Fibroblast of peridontal ligament (primary cell): ENCODE measurements around the gene CAND2.
A peak's percentile ranks its signal among the peaks of the same experiment; 100 is the strongest.
"Not testable (repeated sequence)": the region's sequence is repeated elsewhere in the genome, so short reads cannot be mapped to it uniquely, and the experiment has no call there.

ENCODE experiments used
- DNase-seq: peaks from one replicate; pipeline ENCODE4 v3.0.0-alpha.2; 2010; ENCODE audit errors: extremely low read depth

CAND2 gene

DNA sequence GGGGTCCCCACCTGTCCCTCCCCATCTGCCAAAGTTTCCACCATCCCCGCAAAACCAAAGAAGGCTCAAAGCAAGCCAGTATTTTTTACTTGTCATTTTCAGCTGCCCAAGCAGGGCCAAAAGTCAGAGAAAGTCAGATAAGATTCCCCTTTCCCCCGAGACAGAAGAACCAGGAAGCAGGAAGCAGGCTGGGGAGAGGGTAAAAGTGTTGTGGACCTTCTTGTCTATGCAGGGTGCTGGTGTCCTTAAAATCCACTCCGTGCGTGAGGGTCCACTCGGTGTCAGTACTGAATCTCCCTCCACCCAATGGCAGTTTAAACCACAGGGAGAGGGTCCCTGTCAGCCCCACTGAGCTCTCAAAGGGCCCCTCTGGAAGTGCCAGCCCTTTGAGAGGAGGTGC is 65.1 kb downstream of the CAND2 start:
- DNase-seq, result no peak

DNA sequence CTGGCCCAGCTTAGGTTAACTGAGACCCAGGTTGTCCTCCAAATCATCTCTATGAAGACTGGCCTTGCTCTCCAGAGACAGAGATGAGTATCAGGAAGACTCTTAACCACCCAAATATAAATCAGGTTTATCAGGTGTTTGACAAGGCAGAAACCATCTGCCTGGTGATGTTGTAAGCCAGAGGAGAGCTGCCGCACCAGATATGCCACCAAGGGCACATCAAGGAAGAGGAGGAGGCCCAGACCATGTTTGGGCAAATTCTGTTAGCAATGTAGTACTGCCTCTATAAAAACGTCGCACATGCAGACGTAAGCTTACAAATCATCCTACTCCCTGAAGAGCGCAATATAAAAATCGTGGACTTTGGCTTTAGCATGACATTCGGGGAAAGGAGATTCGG is 65.9 kb downstream of the CAND2 start:
- no peak for DNase-seq

DNA sequence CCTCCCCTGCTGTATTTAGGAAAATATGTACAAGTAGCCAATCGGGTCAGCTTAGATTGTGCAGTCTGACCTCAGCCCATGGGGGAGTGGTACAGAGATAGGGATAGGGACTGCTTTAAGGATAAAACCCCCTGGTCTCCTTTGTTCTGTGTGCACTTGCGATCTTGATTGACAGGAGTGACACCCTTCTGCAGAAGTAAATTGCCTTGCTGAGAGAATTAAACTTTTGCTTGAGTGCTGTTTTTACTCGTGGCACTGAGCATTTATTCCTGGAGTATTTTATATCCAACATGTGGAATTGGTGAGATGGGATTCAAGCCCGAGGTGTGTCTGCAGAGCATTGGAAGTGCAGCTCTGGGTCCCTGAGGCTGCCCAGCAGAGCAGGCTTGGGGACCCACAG is 68.8 kb downstream of the CAND2 start:
- DNase-seq, result no peak

DNA sequence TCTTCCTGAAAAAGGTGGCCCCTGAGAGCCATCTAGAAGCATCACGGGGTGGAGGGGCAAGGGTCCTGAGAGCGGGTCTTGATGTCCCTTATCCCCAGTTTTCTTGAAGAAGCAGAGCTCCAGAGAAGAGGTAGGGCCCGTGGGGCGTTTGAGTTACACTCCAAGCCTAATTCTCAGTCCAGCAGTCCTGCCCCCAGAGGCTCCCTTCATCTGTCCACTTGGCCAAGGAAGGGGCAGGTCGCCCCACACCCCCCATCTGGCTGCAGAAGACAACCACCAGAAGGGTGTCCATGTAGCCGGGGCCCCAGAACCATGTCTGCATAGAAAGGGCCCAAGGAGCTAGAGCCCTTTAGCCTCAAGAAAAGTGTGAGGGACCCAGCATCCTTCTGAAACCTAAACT is 70.4 kb downstream of the CAND2 start:
- no peak for DNase-seq

DNA sequence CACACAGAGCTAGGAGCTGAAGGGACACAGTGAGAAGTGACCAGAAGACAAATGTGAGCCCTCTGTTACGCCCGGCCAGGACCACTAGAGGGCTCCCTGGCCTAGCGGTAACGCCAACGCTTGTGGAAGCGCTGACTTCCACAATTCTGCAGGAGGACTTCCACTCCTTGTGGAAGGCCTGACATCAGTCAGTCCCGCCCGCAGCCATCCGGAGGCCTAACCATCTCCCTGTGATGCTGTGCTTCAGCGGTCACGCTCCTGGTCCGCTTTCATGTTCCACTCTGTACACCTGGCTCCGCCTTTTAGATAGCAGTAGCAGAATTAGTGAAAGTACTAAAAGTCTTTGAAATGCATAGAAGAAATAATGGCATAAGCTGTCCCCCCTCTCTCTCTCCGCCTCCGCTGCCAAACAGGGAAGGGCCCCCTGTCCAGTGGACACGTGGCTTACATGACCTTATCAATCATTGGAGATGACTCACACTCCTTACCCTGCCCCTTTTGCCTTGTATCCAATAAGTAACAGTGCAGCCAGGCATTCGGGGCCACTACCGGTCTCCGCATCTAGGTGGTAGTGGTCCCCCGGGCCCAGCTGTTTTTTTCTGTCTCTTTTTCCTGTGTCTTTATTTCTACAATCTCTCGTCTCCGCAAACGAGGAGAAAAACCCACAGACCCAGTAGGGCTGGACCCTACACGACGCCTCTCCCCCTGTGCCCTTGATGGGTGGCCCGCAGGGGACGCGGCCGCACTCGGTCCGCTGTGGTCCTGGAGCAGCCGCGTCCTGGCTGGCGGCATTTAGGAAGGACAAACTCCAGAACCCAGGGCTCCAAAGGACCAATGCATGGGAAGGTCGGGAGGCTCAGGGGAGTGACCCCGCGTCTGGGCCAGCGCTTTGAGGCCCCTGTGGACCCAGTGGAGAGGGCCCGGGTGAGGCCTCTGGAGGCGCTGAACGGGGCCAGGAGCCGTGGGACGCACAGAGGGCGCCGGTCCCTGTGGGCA is 71.9 kb downstream of the CAND2 start:
- peak; percentile 80 for DNase-seq

DNA sequence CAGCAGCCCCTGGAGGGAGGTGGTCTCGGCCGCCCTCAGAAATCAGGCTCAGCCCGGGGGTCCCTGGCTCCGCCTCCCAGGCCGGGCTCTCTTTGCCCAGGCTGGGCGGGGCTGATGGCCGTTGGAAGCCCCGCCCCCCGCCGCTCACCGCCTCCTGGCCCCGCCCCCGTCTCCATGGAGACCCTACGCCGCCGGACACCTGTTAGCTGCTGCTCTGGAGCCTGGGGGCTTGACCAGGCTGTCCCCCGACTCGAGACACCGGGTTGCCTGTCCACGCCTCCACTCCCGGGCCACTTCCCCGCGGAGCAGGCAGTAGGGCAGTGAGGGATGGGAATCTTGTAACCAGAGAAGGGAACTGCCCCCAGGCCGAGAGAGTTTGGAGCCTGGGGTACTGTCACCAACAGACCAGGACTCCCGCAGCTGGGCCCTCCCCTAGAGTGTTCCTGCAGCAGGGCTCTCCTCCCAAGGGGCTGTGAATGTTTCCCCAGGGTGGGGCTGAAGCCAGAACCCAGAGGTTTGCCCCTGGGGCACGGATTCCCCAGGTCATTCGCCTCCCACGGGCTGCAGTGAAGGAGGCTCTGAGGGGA is 72.6 kb downstream of the CAND2 start:
- DNase-seq, result no peak

DNA sequence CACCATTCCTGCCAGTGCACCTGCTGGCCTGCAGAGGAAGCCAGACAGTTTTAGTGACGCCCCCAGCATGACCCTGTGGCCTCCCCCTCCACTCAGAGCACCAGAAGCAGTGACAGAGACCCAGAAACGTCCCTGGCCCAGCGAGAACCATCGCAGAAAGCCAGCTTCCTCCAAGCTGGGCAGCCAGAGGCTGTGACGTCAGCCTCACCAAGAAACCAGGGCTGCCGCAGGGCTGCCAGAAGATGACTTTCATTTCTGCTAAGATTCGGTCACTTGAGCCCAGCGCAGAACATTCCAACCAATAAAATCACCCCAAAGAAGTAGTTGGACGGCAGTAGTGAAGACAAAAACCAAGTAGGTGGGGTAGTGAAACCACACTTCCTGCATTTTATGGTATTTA is 74.5 kb downstream of the CAND2 start:
- DNase-seq, result no peak

DNA sequence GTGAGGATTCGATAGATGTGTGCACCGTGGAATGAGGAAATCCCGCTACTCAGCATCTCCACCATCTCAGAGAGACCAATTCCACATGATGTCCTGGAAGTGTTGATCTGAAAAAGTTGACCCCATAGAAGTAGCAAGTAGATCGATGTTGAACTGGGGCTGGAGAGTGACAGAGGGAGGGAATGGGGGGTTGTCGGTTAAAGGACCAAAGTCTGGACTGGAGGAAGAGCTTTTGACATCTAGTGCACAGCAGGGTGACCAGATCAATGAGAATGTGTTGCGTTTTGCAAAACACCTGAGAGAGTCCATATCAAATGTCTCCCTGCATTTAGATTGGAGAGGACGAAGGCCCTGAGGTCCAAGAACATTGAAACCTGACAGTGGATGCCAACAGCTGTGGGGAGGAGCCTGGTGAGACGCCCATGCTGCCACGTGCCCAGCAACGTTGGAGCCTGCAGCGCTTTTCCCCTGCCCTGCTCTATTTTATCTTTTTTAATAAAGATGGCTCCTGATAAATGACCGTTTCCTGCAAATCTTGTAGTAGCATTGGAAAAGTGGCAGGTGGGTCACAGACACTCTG is 75.0 kb downstream of the CAND2 start:
- DNase-seq, result no peak

DNA sequence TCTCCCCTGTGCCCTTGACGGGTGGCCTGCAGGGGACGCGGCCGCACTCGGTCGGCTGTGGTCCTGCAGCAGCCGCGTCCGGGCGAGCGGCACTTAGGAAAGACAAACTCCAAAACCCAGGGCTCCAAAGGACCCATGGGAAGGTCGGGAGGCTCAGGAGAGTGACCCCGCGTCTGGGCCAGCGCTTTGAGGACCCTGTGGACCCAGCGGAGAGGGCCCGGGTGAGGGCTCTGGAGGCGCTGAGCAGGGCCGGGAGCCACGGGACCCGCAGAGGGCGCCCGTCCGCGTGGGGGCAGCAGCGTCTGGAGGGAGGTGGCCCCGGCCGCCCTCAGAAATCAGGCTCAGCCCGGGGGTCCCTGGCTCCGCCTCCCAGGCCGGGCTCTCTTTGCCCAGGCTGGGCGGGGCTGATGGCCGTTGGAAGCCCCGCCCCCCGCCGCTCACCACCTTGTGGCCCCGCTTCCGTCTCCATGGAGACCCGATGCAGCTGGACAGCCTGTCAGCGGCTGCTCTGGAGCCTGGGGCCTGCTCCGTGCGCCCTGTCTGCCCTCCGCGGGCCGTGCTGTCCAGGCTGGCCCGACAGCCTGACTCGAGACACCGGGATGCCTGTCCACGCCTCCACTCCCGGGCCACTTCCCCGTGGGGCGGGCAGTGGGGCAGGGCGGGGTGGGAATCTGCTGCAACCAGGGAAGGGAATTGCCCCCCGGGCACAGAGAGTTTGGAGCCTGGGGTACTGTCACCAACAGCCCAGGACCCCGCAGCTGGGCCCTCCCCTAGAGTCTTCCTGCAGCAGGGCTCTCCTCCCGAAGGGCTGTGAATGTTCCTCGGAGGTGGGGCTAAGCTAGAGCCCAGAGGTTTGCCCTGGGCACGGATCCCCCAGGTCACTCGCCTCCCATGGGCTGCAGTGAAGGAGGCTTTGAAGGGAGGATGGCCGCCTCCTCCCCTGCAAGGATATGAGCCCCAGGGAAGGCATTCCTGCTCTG is 79.7 kb downstream of the CAND2 start:
- no peak for DNase-seq

DNA sequence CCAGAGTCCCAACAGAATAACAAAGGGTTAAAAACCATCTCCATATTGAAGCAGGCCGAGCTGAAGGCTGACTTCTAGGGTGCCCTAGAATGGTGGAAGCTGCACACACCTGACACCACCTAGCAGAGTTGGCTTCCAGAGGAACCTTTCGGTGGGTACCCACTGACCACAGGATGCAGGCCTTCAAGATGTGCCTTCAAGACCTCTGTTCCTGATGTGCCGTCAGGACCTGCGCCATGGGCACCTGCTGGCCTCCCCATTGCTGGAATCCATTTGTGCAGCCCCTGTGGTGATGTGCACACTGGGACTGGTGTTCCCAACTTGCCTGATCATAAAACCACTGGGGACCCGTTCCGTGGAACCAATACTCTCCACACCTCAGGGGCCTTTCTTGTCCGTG is 80.6 kb downstream of the CAND2 start:
- no peak for DNase-seq

DNA sequence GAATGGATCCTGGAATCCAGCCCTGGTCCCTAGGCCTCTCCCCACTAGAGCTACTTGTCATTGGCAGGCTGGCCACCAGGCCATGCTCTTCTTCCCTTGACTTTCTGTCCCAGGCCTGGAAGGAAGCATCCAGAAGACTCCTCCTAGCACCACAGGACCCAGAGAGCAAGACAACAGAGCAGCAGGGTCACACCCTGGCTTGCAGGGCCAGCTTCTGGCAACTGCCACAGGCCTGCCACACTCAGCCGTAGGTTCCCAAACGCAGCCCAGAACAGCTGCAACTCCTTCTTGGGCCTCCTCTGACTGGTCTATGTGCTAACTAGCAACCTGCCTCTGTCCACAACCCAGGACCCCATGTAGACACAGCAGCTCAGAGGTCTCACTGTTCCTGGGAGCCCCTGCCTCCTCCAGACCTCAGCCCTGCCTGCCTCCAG is 81.7 kb downstream of the CAND2 start:
- DNase-seq, result no peak

DNA sequence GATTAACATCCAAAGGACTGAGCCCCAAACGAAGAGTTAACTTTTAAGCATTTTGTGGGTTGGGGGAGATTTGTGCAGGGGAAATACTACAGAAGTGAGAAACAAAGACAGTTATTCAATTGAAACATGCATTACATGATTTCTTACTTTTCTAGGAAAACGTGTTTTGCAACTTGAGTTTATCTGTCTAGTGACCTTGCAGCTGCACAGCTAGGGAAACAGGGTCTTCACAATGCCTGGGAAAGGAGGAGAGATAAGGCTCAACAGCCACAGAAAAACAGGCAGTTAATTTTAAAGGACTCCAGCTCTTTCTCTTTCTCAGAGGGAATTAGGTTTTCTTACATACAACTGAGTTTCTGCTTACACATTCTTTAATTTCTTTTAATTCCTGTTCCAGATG is 82.3 kb downstream of the CAND2 start:
- not testable (repeated sequence) for DNase-seq

DNA sequence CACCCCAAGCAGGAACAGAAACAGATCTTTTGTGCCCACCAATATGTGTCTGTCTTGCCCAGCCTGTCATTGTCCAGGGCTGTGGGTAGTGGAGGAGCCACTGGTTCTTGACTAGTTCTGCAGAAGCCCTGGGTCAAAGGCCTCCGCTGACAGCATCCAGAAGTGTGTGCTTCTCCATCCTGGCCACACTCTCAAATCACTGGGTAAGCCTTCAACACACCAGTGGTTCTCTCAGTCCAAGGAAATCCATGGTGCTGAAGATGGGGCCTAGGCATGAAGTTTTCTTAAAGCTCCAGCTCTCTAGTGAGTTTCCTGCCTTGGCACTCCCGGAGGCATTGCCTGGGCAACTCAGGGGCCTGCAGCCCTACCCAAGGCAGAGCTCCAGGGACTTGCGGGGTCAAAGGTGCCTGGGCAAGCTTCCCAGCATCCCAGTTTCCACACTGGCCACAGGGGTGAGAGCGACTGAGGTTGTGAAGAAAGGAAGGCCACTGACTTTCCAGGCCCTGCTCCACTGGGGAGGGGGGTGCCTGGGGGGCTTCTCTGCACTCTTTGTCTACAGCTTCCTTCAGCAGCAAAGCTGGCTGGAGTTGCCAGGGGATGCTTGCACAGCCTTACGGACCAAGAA is 82.8 kb downstream of the CAND2 start:
- no peak for DNase-seq

DNA sequence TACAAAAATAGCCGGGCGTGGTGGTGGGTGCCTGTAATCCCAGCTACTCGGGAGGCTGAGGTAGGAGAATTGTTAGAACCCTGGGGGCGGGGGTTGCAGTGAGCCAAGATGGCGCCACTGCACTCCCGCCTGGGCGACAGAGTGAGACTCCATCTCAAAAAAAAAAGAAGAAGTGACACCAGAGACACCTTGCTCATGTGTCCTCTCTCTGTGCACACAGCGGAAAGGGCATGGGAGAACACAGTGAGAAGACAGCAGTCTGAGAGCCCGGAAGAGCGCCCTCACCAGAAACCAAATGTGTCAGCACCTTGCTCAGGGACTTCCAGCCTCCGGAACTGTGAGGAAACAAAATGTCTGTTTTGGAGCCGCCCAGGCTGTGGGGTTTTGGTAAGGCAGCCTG is 85.4 kb downstream of the CAND2 start:
- not testable (repeated sequence) for DNase-seq

DNA sequence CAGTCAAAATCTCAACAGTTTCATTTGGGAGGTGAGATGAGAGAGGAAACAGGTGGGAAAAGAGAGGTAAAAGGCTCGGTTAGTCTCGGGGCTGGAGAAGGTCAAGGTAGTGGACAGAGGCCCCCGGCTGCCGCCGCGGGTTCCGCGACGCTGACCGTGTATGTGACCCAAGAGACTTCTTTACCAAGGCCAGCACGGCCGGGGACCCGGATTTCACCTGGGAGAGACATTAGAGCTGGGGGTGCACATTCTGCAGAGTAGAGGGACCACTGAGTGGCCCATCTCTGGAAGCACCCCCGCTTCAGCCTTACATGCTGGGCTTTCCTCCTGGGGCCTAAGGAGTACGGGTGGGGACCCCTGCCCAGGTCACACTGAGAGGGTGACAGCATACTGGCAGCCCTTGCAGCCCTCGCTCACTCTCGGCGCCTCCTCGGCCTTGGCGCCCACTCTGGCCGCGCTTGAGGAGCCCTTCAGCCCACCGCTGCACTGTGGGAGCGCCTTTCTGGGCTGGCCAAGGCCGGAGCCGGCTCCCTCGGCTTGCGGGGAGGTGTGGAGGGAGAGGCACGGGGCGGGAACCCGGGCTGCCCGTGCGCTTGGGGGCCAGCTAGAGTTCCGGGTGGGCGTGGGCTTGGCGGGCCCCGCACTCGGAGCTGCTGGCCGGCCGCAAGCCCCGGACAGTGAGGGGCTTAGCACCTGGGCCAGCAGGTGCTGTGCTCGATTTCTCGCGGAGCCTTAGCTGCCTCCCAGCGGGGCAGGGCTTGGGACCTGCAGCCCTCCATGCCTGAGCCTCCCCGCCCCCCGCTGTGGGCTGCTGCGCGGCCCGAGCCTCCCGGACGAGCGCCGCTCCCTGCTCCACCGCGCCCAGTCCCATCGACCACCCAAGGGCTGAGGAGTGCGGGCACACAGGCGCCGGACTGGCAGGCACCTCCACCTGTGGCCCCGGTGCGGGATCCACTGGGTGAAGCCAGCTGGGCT is 86.1 kb downstream of the CAND2 start:
- no peak for DNase-seq

DNA sequence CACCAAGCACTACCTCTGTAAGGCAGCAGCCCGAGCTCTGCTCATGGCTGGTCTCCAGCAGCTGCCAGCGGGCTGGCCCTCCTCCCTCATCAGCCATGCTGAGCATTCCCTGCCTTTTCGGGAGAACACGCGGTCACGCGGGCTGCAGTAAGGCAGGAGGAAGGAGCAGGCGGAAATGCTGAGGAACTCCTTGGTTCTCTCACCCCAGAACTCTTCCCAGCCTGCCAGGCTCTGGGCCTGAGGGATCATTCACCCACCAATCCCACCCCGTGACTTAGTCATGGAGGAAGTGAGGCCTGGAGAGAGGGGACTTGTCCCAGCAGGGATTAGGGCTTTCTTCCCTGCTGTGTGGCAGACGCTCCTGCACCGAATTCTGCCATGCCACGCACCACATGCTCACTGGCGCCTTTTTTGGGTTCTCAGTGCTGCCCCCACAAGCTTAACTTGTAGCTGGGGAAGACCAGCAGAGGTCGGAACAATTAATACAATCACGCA is 87.8 kb downstream of the CAND2 start:
- no peak for DNase-seq
